GM18505 (cell line): ENCODE data around the gene MFF.

Experiments
- ATAC-seq: cut with Tn5 transposase; IDR thresholded peaks from one replicate; pipeline ENCODE4 v1.9.1; 2021; ENCODE audit not compliant: unreplicated experiment
- POLR2A ChIP-seq: IDR thresholded peaks from 4 replicates; pipeline ENCODE4 v1.6.1; 2011; ENCODE audit warnings: borderline replicate concordance; ENCODE audit not compliant: insufficient read depth, insufficient read length; ENCODE audit errors: extremely low read depth

The MFF gene, protein sequence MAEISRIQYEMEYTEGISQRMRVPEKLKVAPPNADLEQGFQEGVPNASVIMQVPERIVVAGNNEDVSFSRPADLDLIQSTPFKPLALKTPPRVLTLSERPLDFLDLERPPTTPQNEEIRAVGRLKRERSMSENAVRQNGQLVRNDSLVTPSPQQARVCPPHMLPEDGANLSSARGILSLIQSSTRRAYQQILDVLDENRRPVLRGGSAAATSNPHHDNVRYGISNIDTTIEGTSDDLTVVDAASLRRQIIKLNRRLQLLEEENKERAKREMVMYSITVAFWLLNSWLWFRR

DNA sequence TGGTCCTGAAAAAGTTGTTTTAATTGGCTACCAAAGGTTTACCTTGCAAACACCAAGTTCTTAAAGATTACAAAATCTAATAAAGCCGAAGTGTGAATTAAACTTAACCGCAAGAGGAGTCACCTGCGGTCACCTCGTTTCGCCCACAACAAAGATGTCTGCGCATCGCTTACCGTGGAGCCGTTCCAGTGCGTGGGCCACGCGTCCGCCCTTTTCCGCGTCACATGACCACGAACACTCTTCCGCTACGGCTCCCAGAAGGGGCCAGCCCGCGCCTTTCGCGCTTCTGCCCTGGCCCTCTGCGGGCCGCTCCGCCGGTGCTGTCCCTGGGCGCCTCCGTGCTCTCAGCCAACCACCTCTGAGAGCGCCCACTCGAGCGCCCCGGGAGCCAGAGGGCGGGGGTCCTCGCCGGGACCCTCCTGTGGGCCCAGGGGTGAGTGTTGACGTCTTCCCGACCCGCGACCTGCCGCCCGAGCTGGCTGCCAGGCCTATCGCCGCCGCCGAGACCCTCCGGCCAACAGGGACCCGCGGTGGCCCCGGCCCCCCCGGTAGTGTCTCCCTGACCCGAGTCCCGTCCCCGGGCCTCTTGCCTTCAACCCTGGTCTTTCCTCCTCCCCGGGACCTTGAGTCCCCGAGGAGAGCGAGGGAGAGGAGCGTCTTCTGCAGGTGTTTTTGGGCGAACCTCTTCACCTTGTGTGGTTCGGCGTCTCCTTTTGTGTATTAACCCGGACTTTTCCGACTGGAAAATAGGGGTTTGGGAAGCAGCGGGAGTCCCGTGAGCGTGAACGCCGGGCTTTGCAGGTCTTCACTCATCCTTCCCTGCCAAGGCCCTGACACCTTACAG is at the start of gene MFF:
Gene MFF, plus strand, starts transcription at position 257 of the 844 bp plus-strand sequence. CDS start 5,415 bp downstream, outside the sequence.
- peak; percentile 78 for TF ChIP-seq POLR2A
- ATAC-seq: peak; percentile 98

DNA sequence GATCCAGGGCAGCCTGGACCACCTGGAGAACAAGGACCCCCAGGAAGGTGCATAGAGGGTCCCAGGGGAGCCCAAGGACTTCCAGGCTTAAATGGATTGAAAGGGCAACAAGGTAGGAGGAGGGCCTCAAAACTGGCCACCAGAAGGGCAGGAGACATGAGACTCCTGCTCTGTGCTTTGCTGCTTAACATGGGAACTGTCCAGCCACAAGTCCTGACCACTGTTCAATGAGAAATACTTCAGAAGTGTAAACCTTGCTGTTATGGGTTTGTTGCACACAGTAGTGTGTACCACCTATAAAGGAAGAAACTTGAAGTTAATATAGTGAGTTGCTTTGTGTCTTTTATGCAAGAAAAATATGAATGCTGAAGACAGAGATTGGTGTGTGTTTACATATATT is 44.2 kb upstream of the MFF start:
- ATAC-seq: no peak
- no peak for TF ChIP-seq POLR2A

DNA sequence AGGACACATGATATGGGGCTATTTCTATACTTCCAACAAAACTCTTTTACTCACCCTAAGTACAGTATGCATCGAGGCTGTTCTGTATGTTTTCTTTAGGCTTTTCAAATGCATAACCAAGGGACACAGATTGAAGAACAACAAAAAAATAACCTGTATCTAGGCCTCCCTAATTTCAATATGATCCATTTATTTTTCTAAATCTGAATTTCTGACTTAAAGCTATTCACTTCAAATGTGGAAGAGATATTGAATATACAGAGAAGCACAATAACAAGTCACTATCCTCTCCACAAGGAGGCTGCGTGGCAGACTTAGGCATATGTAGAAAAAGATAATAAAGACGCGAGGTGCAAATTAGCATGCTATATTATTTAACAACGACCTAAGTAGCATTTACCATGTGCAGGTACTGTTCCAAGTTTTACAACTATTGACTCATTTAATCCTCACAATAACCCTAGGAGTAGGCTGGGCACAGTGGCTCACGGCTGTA is 39.3 kb upstream of the MFF start:
- no peak for TF ChIP-seq POLR2A
- ATAC-seq: no peak

DNA sequence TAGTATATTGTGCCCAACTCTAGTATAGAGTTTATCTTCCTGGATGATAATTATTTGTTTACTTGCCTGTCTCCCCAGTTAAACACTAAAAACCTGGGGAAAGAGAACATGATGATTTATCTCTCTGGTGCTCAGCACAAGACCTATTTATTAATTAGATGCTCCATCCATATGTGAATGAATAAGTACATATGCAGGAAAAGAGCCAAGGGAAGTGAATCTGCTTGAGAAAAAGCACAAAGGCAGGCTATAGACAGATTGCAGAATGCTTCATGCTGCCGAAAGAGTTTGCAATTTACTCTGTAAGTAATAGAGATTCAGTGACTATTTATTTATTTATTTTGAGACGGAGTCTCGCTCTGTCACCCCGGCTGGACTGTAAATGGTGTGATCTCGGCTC is 37.3 kb upstream of the MFF start:
- no peak for TF ChIP-seq POLR2A
- no peak for ATAC-seq

DNA sequence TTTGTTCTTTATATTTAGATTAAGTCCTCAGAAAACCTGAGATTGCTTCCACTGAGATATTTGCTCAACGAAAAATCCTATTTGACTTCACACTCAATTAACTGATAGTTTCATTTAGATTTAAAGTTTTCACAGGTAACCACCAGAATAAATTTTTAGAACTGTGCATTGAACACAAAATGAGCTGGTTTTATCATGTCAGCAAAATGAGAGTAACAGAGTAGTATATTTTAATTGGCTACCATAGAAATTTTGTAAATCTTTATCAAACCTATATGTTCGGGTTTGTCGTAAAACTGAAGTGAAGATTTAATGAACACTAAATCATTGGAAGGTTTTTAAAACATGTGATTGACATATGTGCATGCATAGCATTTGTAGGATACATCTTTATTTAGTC is 32.7 kb upstream of the MFF start:
- no peak for TF ChIP-seq POLR2A
- no peak for ATAC-seq

DNA sequence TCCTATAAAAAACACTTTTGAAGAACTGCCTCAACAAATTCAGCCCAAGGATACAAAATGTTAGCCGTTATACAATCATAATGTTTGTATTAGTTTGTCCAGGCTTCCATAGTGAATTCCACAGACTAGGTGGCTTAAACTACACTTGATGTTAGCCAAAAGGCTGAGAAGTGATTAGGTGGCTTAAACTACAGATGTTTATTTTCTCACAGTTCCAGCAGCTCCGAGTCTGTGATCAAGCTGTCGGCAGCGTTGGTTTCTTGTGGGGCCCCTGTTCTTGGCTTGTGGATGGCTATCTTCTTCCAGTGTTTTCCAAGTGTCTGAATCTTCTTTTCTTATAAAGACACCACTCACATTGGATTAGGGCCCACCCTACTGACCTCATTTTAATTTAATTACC is 31.5 kb upstream of the MFF start:
- no peak for ATAC-seq
- no peak for TF ChIP-seq POLR2A

DNA sequence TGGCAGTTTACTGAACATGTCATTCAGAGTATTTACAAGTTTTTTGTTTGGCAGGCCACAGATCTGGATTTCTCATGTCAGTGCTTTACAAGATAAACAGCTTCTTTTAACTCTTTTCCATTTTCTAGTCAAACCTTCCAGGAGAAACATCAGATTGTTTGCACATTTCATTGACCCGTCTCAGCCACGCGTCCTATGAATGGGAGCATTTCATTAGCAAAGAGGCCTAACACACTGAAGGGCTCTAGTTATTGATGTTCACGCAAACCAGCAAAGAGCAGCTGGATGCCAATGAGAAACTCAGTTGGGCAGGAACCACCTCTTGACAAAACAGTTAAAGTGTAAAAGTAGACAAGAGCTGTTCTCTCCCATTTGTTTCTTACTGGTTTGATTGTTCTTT is 29.2 kb upstream of the MFF start:
- no peak for ATAC-seq
- TF ChIP-seq POLR2A: no peak

DNA sequence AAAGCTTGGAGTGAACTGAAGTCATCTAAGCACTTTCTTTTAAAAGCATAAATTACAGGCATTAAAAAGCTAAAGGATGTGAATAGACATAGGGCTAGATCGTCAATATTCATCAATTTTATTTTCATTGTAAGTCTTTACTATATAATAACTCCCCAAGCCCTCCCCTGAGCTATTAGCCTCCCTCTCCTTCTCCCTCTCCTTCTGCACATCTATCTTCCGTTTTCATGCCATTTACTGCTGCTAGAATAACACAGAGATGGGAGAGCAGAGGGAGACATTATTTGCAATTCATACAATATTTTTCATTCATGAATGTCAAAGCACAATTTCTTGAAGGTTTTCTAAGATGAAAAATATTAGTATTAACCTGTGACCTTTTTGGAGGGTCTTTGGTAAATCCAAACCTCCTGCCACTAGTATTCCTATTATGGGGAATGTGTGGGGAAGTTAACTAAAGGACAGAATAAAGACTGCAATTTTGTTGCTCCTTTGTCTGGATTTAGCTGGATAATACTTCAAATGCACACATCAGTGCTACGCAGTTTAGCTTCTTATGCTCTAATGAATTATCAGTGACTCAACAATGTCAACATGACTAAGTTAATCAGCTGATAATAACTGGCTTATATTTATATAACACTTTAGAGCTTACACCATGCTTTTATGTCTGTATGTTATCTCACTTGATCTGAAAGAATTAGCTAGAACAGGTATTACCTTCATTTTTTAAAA is 28.2 kb upstream of the MFF start:
- no peak for ATAC-seq
- TF ChIP-seq POLR2A: no peak

DNA sequence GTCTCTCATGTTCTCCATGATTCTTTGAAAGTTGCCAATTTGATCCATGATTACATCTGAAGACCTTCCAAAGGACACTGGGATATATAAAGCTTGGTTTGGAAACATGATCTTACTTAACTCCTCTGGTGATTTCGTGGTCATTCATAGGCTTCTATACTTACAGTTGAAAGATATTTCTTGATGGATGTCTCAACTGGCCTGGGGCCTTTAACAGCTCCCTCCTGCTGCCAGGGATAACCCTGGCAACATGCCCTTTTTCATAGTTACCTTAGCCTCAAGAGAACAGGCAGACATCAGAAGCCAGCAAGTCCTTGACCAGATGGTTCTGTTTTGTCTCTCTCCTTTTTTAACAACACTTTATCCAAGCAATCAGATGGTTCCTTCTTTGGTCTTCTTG is 23.5 kb upstream of the MFF start:
- ATAC-seq: no peak
- no peak for TF ChIP-seq POLR2A

DNA sequence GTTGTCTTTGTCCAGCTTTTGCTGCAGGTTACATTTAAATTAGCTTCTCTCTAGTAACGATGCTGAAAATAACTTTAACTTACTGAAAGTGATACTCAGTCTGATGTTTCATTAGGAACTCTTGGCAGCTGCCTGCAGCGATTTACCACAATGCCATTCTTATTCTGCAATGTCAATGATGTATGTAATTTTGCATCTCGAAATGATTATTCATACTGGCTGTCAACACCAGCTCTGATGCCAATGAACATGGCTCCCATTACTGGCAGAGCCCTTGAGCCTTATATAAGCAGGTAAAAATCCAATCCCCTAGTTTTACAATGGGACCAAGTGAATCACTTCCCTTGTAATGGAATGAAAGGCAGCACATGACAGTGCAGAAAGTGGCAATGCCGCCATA is 16.3 kb upstream of the MFF start:
- peak; percentile 69 for ATAC-seq
- no peak for TF ChIP-seq POLR2A

DNA sequence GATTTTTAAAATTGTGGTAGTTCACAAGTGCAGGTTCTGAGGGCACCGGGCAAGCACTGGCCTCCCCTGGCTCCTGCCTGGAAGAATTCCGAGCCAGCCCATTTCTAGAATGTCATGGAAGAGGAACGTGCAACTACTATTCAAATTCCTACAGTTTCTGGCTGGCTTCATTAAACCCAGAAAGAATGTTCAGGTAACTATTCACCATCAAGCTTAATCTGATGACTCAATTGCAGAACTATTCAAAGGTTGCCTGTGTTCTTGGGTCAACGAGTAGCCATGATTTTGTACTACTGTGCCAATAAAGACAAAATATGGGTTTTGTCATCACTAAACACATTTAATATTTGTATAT is 14.3 kb upstream of the MFF start:
- no peak for ATAC-seq
- TF ChIP-seq POLR2A: no peak

DNA sequence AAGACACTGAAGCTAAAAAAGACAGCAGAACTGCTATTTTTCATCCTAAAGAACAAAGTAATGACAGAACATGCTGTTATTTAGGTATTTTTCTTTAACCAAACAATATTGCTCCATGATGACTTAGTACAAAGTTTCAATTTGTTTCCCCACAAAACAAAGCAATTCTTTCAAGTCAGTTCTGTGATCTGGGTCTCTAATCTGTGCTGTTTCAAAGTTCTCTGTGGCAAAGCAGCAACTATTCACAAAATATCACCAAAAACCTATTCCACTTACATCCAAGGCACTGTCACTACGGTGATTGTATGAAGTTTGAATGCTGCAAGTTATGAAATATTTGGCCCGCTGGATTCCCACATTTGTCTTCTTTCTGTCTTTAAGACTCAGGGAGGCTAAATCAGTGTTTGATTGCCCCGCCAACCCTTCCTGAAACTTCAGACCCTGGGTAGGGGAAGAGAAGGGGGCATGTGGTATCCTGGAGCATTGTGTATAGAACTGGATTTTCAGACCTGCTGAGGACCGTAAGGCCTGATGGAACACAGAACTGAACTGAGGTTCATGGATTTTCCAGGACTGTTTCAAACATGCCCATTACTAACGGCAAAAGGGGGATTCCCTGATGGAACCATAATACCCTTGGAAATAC is 13.1 kb upstream of the MFF start:
- ATAC-seq: no peak
- no peak for TF ChIP-seq POLR2A

DNA sequence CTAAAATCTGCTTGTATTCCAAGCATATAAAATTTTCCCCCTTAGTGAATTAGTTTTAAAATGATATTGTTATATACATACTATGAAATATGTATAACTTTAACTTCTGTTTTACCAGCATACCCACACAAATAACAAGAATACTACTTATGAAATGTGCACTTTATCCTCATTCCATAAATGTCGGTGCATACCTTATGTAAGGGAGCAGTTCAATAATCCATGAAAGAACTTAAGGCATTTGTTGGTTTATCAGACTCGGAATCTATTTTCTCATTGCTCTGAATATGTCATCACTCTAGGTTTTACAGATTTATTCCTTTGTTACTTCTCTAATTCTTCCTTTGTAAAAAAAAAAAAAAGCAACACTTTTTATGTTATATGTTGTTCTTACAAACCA is 12.5 kb upstream of the MFF start:
- ATAC-seq: no peak
- TF ChIP-seq POLR2A: no peak

DNA sequence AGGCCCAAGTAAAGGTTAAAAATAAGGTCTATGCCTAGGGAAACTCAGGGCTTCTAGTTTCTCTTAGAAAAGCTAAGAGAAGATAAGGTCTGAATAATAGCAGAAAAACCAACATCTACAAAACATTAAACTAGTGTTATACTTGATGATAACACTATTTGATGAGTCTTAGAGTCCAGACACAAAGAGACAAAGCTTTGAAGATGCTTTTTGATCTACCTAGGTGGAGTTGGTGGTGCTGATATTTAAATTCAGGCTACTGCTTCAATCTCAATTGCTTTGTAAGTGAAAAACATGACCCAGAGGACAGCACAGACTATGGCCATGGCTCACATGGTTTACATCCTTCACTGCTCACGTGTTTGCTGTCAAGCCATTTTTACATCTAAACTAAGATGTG is 11.7 kb upstream of the MFF start:
- no peak for TF ChIP-seq POLR2A
- ATAC-seq: no peak

DNA sequence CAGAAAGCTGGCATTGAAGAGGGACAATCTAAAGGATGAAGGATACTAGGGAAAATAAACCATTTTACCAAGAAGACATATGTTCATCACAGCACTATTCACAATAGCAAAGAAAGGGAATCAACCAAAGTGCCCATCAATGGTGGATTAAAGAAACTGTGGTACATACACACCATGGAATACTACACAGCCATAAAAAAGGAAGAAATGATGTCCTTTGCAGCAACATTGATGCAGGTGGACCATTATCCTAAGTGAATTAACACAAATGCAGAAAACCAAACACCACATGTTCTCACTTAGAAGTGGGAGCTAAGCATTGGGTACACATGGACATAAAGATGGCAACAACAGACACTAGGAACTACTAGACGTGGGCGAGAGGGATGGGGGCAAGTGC is 7.2 kb upstream of the MFF start:
- no peak for TF ChIP-seq POLR2A
- ATAC-seq: no peak
